ENCODE measurements around the gene NUBP2.

The NUBP2 gene

GRCh38 chr16:1745900-1746692 lies 36.7 kb upstream of the NUBP2 start:
- Histone ChIP-seq H3K27ac (ENCODE audit: extremely low read depth, low read depth, low read length) (no peak overlapping the region), H3K4me1 (ENCODE audit: control insufficient read depth, insufficient read depth, low read length) (no peaks in the 10 kb centered on the region), H3K4me3 (ENCODE audit: low read depth, low read length) (no peak overlapping the region), H3K36me3 (ENCODE audit: control insufficient read depth in 2 of 2, insufficient read depth in 1 of 2, low read length in 2 of 2) (peaks cover 5 to 79% of the 10 kb centered on the region in 2 experiments; a peak in 2 of 3 replicates), H3K9me3 (ENCODE audit: control insufficient read depth, insufficient read depth, low read depth, low read length) (no peaks in the 10 kb centered on the region)
- CTCF ChIA-PET = no interaction called here
- TF ChIP-seq KLF17 (tag by site-specific recombination; IDR thresholded peaks at IDR 0.05) = no peak
- TF ChIP-seq ZNF37A (tag by site-specific recombination; IDR thresholded peaks at IDR 0.05) = no peak
- POLR2A ChIA-PET = no interaction called here

- POLR2A ChIA-PET = no interaction called here
- TF ChIP-seq ZNF16 (tag by site-specific recombination; IDR thresholded peaks at IDR 0.05; ENCODE audit: low read depth) (no peak), ZNF510 (tag by site-specific recombination; IDR thresholded peaks at IDR 0.05; ENCODE audit: insufficient replicate concordance) (no peak), ZBTB20 (tag by site-specific recombination; IDR thresholded peaks at IDR 0.05) (no peak), ZNF629 (tag by site-specific recombination; IDR thresholded peaks at IDR 0.05) (no peak), FEZF1 (tag by site-specific recombination; IDR thresholded peaks at IDR 0.05) (no peak), SP3 (tag by site-specific recombination; IDR thresholded peaks at IDR 0.05) (no peak), SCRT1 (tag by site-specific recombination; IDR thresholded peaks at IDR 0.05; ENCODE audit: borderline replicate concordance) (no peak), ZNF521 (tag by site-specific recombination; IDR thresholded peaks at IDR 0.05) (no peak), ZNF623 (tag by site-specific recombination; IDR thresholded peaks at IDR 0.05) (no peak), ZNF140 (tag by site-specific recombination; IDR thresholded peaks at IDR 0.05) (no peak), ZNF302 (tag by site-specific recombination; IDR thresholded peaks at IDR 0.05; ENCODE audit: low read depth) (no peak), ZNF571 (tag by site-specific recombination; IDR thresholded peaks at IDR 0.05) (no peak), ZNF513 (tag by site-specific recombination; IDR thresholded peaks at IDR 0.05) (no peak), ZNF18 (tag by site-specific recombination; IDR thresholded peaks at IDR 0.05) (no peak), ZNF416 (tag by site-specific recombination; IDR thresholded peaks at IDR 0.05) (no peak), KLF1 (tag by site-specific recombination; IDR thresholded peaks at IDR 0.05) (no peak), ZNF529 (tag by site-specific recombination; IDR thresholded peaks at IDR 0.05; ENCODE audit: insufficient replicate concordance) (no peak), ZNF473 (tag by site-specific recombination; IDR thresholded peaks at IDR 0.05) (no peak)
- H3K9me3 ChIP-seq (ENCODE audit: control insufficient read depth, insufficient read depth, low read depth, low read length) = no peaks in the 10 kb centered on the region
- no peak overlapping the region for H3K4me3 ChIP-seq (ENCODE audit: low read depth, low read length)
- peaks cover 5 to 81% of the 10 kb centered on the region in 2 experiments; a peak in 2 of 3 replicates for H3K36me3 ChIP-seq (ENCODE audit: control insufficient read depth in 2 of 2, insufficient read depth in 1 of 2, low read length in 2 of 2)
- H3K27ac ChIP-seq (ENCODE audit: extremely low read depth, low read depth, low read length) = no peak overlapping the region
- H3K4me1 ChIP-seq (ENCODE audit: control insufficient read depth, insufficient read depth, low read length) = no peaks in the 10 kb centered on the region
- CTCF ChIA-PET = no interaction called here
Measured at GRCh38 chr16:1746693-1747195, 36.0 kb upstream of the NUBP2 start.

All from HEK293 (cell line).